Measurements from ENCODE around the gene GNG13. TPM values are rescaled to one million over a fixed set of nuclear protein-coding genes. Genes with fewer than 3 reads are reported as not detected.
A peak's percentile ranks its signal among the peaks of the same experiment; 100 is the strongest.

Gene GNG13
- total RNA-seq, 1 experiment from 2014 or later = not detected

GRCh38 chr16:761625-762513, 38.7 kb downstream of the GNG13 start:
- Histone ChIP-seq H3K4me1 (peaks cover 25% of the 10 kb centered on the region), H3K36me3 (ENCODE audit: control insufficient read depth, insufficient read depth, low read length) (no peaks in the 10 kb centered on the region), H3K9me3 (no peaks in the 10 kb centered on the region), H3K4me3 (ENCODE audit: low read depth, low read length) (no peak overlapping the region), H3K27me3 (replicated peaks; ENCODE audit: control insufficient read depth, insufficient read depth, low read length) (no peaks in the 10 kb centered on the region)
- intact Hi-C loops (cut with micrococcal nuclease; ENCODE audit: unreplicated experiment) = no loop called here
- H3K4me3 Mint-ChIP-seq (ENCODE audit: unreplicated experiment) = no peak overlapping the region
- no TSS peak for BruUV-seq (replicated peaks)
- DNase-seq = no peak
- no peak overlapping the region for H3K27ac Mint-ChIP-seq (ENCODE audit: unreplicated experiment)
- TF ChIP-seq, protein P1, sequence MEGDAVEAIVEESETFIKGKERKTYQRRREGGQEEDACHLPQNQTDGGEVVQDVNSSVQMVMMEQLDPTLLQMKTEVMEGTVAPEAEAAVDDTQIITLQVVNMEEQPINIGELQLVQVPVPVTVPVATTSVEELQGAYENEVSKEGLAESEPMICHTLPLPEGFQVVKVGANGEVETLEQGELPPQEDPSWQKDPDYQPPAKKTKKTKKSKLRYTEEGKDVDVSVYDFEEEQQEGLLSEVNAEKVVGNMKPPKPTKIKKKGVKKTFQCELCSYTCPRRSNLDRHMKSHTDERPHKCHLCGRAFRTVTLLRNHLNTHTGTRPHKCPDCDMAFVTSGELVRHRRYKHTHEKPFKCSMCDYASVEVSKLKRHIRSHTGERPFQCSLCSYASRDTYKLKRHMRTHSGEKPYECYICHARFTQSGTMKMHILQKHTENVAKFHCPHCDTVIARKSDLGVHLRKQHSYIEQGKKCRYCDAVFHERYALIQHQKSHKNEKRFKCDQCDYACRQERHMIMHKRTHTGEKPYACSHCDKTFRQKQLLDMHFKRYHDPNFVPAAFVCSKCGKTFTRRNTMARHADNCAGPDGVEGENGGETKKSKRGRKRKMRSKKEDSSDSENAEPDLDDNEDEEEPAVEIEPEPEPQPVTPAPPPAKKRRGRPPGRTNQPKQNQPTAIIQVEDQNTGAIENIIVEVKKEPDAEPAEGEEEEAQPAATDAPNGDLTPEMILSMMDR (IDR thresholded peaks at IDR 0.05; ENCODE audit: insufficient read depth in 1 of 2, low read depth in 1 of 2, low read length in 1 of 2, severe bottlenecking in 1 of 2, unreplicated experiment in 1 of 2) = no peak
- ChIA-PET POLR2A (interaction anchor here (0.6 kb wide), 1 partner anchor 1667 kb away, joined by 5 read pairs; no protein-coding TSS in a partner anchor), CTCF (interaction anchor here (0.6 kb wide), 2 partner anchors 9 to 25 kb away, joined by 3 to 6 read pairs; no protein-coding TSS in a partner anchor)
- no peaks in the 10 kb centered on the region for H3K27me3 Mint-ChIP-seq (ENCODE audit: insufficient read depth, unreplicated experiment)
- H3K9me3 Mint-ChIP-seq (ENCODE audit: unreplicated experiment) = no peaks in the 10 kb centered on the region
- H3K36me3 Mint-ChIP-seq (ENCODE audit: insufficient read depth, unreplicated experiment) = peaks cover 6% of the 10 kb centered on the region
- no peaks in the 10 kb centered on the region for H3K4me1 Mint-ChIP-seq (ENCODE audit: low read depth, unreplicated experiment)

DNA sequence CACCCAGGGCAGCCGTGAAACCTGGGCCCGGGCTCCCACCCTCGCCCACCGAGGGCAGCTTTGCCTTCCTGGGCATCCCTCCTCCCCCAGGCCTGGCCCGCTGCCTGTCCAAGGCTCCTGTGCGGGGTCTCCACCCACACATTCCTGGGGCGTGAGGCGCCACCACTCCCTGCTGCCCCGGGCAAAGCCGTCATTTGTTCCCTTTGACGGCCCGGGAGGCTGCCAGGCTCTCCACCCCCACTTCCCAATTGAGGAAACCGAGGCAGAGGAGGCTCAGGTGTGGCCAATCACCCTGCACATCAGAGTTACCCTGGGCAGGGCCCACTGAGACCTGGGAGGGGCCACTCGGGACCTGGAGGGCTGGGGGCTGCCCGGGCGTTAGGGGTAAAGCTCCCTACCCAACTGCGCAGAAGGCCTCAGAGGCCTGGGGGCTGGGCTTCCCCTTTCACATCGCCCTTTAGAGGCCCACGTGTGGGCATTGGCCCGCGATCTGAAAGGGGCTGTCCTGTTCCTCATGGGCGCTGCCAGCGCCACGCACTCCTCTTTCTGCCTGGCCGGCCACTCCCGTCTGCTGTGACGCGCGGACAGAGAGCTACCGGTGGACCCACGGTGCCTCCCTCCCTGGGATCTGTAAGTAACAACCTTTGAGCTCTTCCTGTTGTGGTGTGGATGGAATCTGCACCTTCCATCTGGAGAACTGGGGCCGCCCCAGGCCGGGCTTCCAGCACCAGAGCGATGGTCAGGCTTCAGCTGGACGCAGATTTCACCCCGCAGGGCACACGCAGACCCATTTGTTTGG, 39.8 kb downstream of the GNG13 start, which contains the start of gene MSLN:
TSS of gene MSLN (plus strand) at position 190 of the 799 bp plus-strand sequence. CDS start 1,947 bp downstream, outside the sequence.
- H3K27ac Mint-ChIP-seq (ENCODE audit: unreplicated experiment) = peak within 1 kb of the TSS; percentile 50
- H3K9me3 Mint-ChIP-seq (ENCODE audit: unreplicated experiment) = no peaks in the 10 kb centered on the region
- POLR2A ChIA-PET = interaction anchor here (0.6 kb wide), 1 partner anchor 1668 kb away, joined by 5 read pairs; no protein-coding TSS in a partner anchor
- DNase-seq = no peak
- no peaks in the 10 kb centered on the region for H3K9me3 ChIP-seq
- intact Hi-C loops (cut with micrococcal nuclease; ENCODE audit: unreplicated experiment) = no loop called here
- H3K4me1 ChIP-seq = peaks cover 25% of the 10 kb centered on the region
- H3K36me3 Mint-ChIP-seq (ENCODE audit: insufficient read depth, unreplicated experiment) = peaks cover 6% of the 10 kb centered on the region
- no peak within 1 kb of the TSS for H3K4me3 ChIP-seq (ENCODE audit: low read depth, low read length)
- no TSS peak for BruUV-seq (replicated peaks)
- H3K27me3 ChIP-seq (replicated peaks; ENCODE audit: control insufficient read depth, insufficient read depth, low read length) = no peaks in the 10 kb centered on the region
- no peaks in the 10 kb centered on the region for H3K27me3 Mint-ChIP-seq (ENCODE audit: insufficient read depth, unreplicated experiment)
- TF ChIP-seq, protein P1 (IDR thresholded peaks at IDR 0.05; ENCODE audit: insufficient read depth in 1 of 2, low read depth in 1 of 2, low read length in 1 of 2, severe bottlenecking in 1 of 2, unreplicated experiment in 1 of 2) = no peak
- H3K4me1 Mint-ChIP-seq (ENCODE audit: low read depth, unreplicated experiment) = no peaks in the 10 kb centered on the region
- CTCF ChIA-PET = no interaction called here
- no peaks in the 10 kb centered on the region for H3K36me3 ChIP-seq (ENCODE audit: control insufficient read depth, insufficient read depth, low read length)
- no peak within 1 kb of the TSS for H3K4me3 Mint-ChIP-seq (ENCODE audit: unreplicated experiment)

DNA sequence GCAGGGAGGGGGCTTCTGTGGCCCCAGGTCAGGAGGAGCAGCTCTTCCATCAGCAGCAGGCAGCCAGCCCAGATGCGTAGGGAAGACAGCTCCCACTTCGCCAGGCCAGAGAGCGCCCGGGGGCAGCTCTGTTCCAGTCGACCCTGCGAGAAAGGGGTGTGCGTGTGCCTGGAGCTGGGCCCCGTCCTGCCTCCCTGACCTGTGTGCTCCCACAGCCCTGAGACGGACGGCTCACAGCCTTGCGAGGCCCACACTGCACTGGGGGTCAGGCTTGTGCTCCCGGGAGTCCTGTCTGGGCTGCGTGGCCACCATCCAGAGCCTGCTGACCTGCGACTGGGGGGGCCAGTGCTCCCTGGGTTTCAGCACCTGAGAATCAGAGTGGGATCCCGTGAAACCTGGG, 40.5 kb downstream of the GNG13 start:
- Histone ChIP-seq H3K36me3 (ENCODE audit: control insufficient read depth, insufficient read depth, low read length) (no peaks in the 10 kb centered on the region), H3K27me3 (replicated peaks; ENCODE audit: control insufficient read depth, insufficient read depth, low read length) (no peaks in the 10 kb centered on the region), H3K4me3 (ENCODE audit: low read depth, low read length) (no peak overlapping the region), H3K4me1 (peaks cover 25% of the 10 kb centered on the region), H3K9me3 (no peaks in the 10 kb centered on the region)
- no peak overlapping the region for H3K4me3 Mint-ChIP-seq (ENCODE audit: unreplicated experiment)
- no peaks in the 10 kb centered on the region for H3K27me3 Mint-ChIP-seq (ENCODE audit: insufficient read depth, unreplicated experiment)
- ChIA-PET POLR2A (no interaction called here), CTCF (no interaction called here)
- peaks cover 6% of the 10 kb centered on the region for H3K36me3 Mint-ChIP-seq (ENCODE audit: insufficient read depth, unreplicated experiment)
- H3K9me3 Mint-ChIP-seq (ENCODE audit: unreplicated experiment) = no peaks in the 10 kb centered on the region
- no peak for DNase-seq
- no peaks in the 10 kb centered on the region for H3K4me1 Mint-ChIP-seq (ENCODE audit: low read depth, unreplicated experiment)
- peak overlapping the region; percentile 50 for H3K27ac Mint-ChIP-seq (ENCODE audit: unreplicated experiment)
- TF ChIP-seq, protein P1 (IDR thresholded peaks at IDR 0.05; ENCODE audit: insufficient read depth in 1 of 2, low read depth in 1 of 2, low read length in 1 of 2, severe bottlenecking in 1 of 2, unreplicated experiment in 1 of 2) = no peak
- intact Hi-C loops (cut with micrococcal nuclease; ENCODE audit: unreplicated experiment) = no loop called here
- BruUV-seq (replicated peaks) = no TSS peak

Data from Caco-2 (cell line).